Gastroesophageal sphincter (tissue), 3 donors: ENCODE measurements around the gene GALNS.

Experiments
- CTCF ChIP-seq, 4 experiments: fragments of 200-600 bp in 2 of 4; fragments of 450-650 bp in 2 of 4; sonication (generic) in 1 of 4; IDR thresholded peaks; one replicate each; pipeline ENCODE4 v1.5.1; 2017 to 2019; ENCODE audit warnings: antibody characterized with exemption in 4 of 4, mild to moderate bottlenecking in 2 of 4, moderate library complexity in 2 of 4
- POLR2A ChIP-seq, 2 donors: fragments of 450-650 bp; IDR thresholded peaks; one replicate each; pipeline ENCODE4 v1.6.1; 2017; ENCODE audit warnings: antibody characterized with exemption in 2 of 2, mild to moderate bottlenecking in 2 of 2, moderate library complexity in 1 of 2

GRCh38 chr16:88799569-88800276 lies 57.0 kb downstream of the GALNS start:
- TF ChIP-seq POLR2A (IDR thresholded peaks at IDR 0.05) = no peak
- TF ChIP-seq CTCF (IDR thresholded peaks at IDR 0.05) = no peak
